Measurements from ENCODE around the gene PRX.

DNA sequence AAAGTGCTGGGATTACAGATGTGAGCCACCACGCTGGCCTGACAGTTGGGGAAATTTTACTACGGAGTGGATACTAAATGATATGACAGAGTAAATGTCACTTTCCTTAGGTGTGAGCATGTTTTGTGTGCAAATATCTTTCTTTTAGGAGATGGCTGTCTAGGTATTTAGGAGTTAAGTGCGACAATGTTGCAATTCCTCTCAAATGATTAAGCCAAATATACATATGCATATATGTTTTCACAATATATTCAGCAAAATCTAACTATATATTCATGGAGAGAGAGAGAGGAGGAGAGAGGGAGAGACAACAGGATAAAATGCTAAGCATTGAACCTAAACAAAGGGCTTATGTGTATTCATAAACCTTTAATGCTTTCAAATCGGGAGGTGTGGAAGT lies 36.3 kb upstream of the PRX start:
- TF ChIP-seq, protein P1, sequence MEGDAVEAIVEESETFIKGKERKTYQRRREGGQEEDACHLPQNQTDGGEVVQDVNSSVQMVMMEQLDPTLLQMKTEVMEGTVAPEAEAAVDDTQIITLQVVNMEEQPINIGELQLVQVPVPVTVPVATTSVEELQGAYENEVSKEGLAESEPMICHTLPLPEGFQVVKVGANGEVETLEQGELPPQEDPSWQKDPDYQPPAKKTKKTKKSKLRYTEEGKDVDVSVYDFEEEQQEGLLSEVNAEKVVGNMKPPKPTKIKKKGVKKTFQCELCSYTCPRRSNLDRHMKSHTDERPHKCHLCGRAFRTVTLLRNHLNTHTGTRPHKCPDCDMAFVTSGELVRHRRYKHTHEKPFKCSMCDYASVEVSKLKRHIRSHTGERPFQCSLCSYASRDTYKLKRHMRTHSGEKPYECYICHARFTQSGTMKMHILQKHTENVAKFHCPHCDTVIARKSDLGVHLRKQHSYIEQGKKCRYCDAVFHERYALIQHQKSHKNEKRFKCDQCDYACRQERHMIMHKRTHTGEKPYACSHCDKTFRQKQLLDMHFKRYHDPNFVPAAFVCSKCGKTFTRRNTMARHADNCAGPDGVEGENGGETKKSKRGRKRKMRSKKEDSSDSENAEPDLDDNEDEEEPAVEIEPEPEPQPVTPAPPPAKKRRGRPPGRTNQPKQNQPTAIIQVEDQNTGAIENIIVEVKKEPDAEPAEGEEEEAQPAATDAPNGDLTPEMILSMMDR (IDR thresholded peaks at IDR 0.05), result no peak
- no peak for TF ChIP-seq POLR2A (IDR thresholded peaks at IDR 0.05)
